H9 (cell line): ENCODE measurements around the gene GTF2B. TPM values are rescaled to one million over a fixed set of nuclear protein-coding genes. Genes with fewer than 3 reads are reported as not detected.

Experiments used
- DNase-seq: peaks from one replicate; pipeline ENCODE4 v3.0.0-alpha.2; 2017
- H2AFZ ChIP-seq: one replicate; pipeline ENCODE4 v1.6.1; 2013; ENCODE audit warnings: mild to moderate bottlenecking, low read length, control low read depth, moderate library complexity
- H2AK5ac ChIP-seq: 2 replicates; pipeline ENCODE4 v1.6.1; 2013; ENCODE audit warnings: low read length, control low read depth, mixed read lengths; ENCODE audit not compliant: insufficient read length
- H2BK120ac ChIP-seq: one replicate; pipeline ENCODE4 v1.6.1; 2013; ENCODE audit warnings: low read depth, mild to moderate bottlenecking, low read length, control low read depth, inconsistent platforms; ENCODE audit not compliant: poor library complexity, severe bottlenecking
- H2BK12ac ChIP-seq: 2 replicates; pipeline ENCODE4 v1.6.1; 2013; ENCODE audit warnings: low read length, control low read depth, mixed read lengths, low read depth; ENCODE audit not compliant: insufficient read length
- H2BK15ac ChIP-seq: 2 replicates; pipeline ENCODE4 v1.6.1; 2013; ENCODE audit warnings: low read depth, low read length, control low read depth
- H2BK20ac ChIP-seq: one replicate; pipeline ENCODE4 v1.6.1; 2013; ENCODE audit warnings: low read depth, mild to moderate bottlenecking, low read length, control low read depth, inconsistent platforms; ENCODE audit not compliant: poor library complexity, severe bottlenecking
- H2BK5ac ChIP-seq: 2 replicates; pipeline ENCODE4 v1.6.1; 2013; ENCODE audit warnings: low read length, control low read depth, mixed read lengths; ENCODE audit not compliant: insufficient read length
- H3K14ac ChIP-seq: 2 replicates; pipeline ENCODE4 v1.6.1; 2013; ENCODE audit warnings: low read length, control low read depth; ENCODE audit not compliant: insufficient read depth
- H3K18ac ChIP-seq: 2 replicates; pipeline ENCODE4 v1.6.1; 2013; ENCODE audit warnings: low read depth, mild to moderate bottlenecking, mixed read lengths, low read length, control low read depth; ENCODE audit not compliant: insufficient read length
- H3K23ac ChIP-seq: 2 replicates; pipeline ENCODE4 v1.6.1; 2013; ENCODE audit warnings: low read length, control low read depth, mixed read lengths, low read depth; ENCODE audit not compliant: insufficient read length
- H3K23me2 ChIP-seq: 2 replicates; pipeline ENCODE4 v1.6.1; 2013; ENCODE audit warnings: low read depth, mild to moderate bottlenecking, mixed read lengths, low read length, control low read depth; ENCODE audit not compliant: insufficient read length, poor library complexity, severe bottlenecking
- H3K27ac ChIP-seq: 2 replicates; pipeline ENCODE4 v1.5.1; 2013; ENCODE audit warnings: low read length, control low read depth, mixed read lengths, low read depth; ENCODE audit not compliant: insufficient read length
- H3K27me3 ChIP-seq: 2 replicates; pipeline ENCODE4 v1.6.1; 2013; ENCODE audit warnings: low read length, control low read depth, inconsistent platforms; ENCODE audit not compliant: insufficient read depth
- H3K4ac ChIP-seq: 2 replicates; pipeline ENCODE4 v1.6.1; 2013; ENCODE audit warnings: low read depth, mild to moderate bottlenecking, control low read depth, inconsistent platforms, low read length, moderate library complexity
- H3K4me1 ChIP-seq: 2 replicates; pipeline ENCODE4 v1.6.1; 2013; ENCODE audit warnings: low read length, control low read depth, inconsistent platforms; ENCODE audit not compliant: insufficient read depth
- H3K4me2 ChIP-seq: 2 replicates; pipeline ENCODE4 v1.6.1; 2013; ENCODE audit warnings: low read length, control low read depth, mixed read lengths; ENCODE audit not compliant: insufficient read length, insufficient read depth
- H3K56ac ChIP-seq: 2 replicates; pipeline ENCODE4 v1.6.1; 2013; ENCODE audit warnings: low read depth, mild to moderate bottlenecking, mixed read lengths, low read length, control low read depth; ENCODE audit not compliant: insufficient read length
- H3K79me1 ChIP-seq: 2 replicates; pipeline ENCODE4 v1.6.1; 2013; ENCODE audit warnings: low read depth, mild to moderate bottlenecking, moderate library complexity, low read length, control low read depth, inconsistent platforms; ENCODE audit not compliant: insufficient read depth, poor library complexity, severe bottlenecking
- H3K79me2 ChIP-seq: 2 replicates; pipeline ENCODE4 v1.6.1; 2013; ENCODE audit warnings: low read length, control low read depth, inconsistent platforms; ENCODE audit not compliant: insufficient read depth
- H3K9ac ChIP-seq: 2 replicates; pipeline ENCODE4 v1.6.1; 2013; ENCODE audit warnings: low read length, control low read depth, mixed read lengths; ENCODE audit not compliant: insufficient read length; ENCODE audit errors: extremely low read depth
- H3K9me3 ChIP-seq: one replicate; pipeline ENCODE4 v1.6.1; 2013; ENCODE audit warnings: low read depth, low read length, inconsistent platforms; ENCODE audit not compliant: control insufficient read depth
- H3T11ph ChIP-seq: one replicate; pipeline ENCODE4 v1.6.1; 2013; ENCODE audit warnings: mild to moderate bottlenecking, low read length, control low read depth, inconsistent platforms
- H4K20me1 ChIP-seq: one replicate; pipeline ENCODE4 v1.6.1; 2013; ENCODE audit not compliant: control insufficient read depth, insufficient read length, insufficient read depth
- H4K5ac ChIP-seq: 2 replicates; pipeline ENCODE4 v1.6.1; 2013; ENCODE audit warnings: low read depth, mild to moderate bottlenecking, mixed read lengths, low read length, control low read depth; ENCODE audit not compliant: insufficient read length
- H4K8ac ChIP-seq: replicated peaks from 2 replicates; pipeline ENCODE4 v1.6.1; 2013; ENCODE audit warnings: low read length, control low read depth, mixed read lengths, low read depth; ENCODE audit not compliant: insufficient read length
- H4K91ac ChIP-seq: 2 replicates; pipeline ENCODE4 v1.6.1; 2013; ENCODE audit warnings: low read depth, mild to moderate bottlenecking, moderate library complexity, mixed read lengths, low read length, control low read depth; ENCODE audit not compliant: insufficient read length
- H3K27ac Mint-ChIP-seq, 3 experiments: 2 replicates in 2 of 3; 3 replicates in 1 of 3; pipeline ENCODE4 v1.8.0; 2020 to 2021; ENCODE audit warnings: mixed read lengths in 3 of 3, mild to moderate bottlenecking in 1 of 3, moderate library complexity in 1 of 3
- H3K27me3 Mint-ChIP-seq: 2 replicates; pipeline ENCODE4 v1.8.0; 2021; ENCODE audit warnings: low read depth, mild to moderate bottlenecking, moderate library complexity, mixed read lengths
- H3K36me3 Mint-ChIP-seq, 3 experiments: 2 replicates in 2 of 3; 3 replicates in 1 of 3; pipeline ENCODE4 v1.8.0; 2020 to 2021; ENCODE audit warnings: low read depth in 3 of 3, mixed read lengths in 3 of 3; ENCODE audit not compliant: insufficient read depth in 1 of 3
- H3K4me1 Mint-ChIP-seq, 2 experiments: 2 replicates each; pipeline ENCODE4 v1.8.0; 2020; ENCODE audit warnings: mixed read lengths in 2 of 2
- H3K4me3 Mint-ChIP-seq, 2 experiments: 2 replicates in 1 of 2; 3 replicates in 1 of 2; pipeline ENCODE4 v1.8.0; 2020 to 2021; ENCODE audit warnings: mild to moderate bottlenecking in 2 of 2, mixed read lengths in 2 of 2, moderate library complexity in 1 of 2
- H3K9me3 Mint-ChIP-seq, 2 experiments: 2 replicates in 1 of 2; 3 replicates in 1 of 2; pipeline ENCODE4 v1.8.0; 2020; ENCODE audit warnings: mild to moderate bottlenecking in 2 of 2, mixed read lengths in 2 of 2, moderate library complexity in 1 of 2
- WGBS: extraction: QIAGEN DNeasy Blood & Tissue Kit; methylation state at CpG from one replicate; pipeline ENCODE4 v1.1.7; 2013; ENCODE audit warnings: missing lambda C conversion rate, low lambda C conversion rate, mixed read lengths; ENCODE audit not compliant: insufficient read length; ENCODE audit errors: extremely low coverage; 5-methylcytosine and 5-hydroxymethylcytosine counted together
- total RNA-seq: library from RNA; stranded (reverse); gene quantifications from 2 replicates; pipeline ENCODE4 v1.2.1, GENCODE V29; 2021
- TF ChIP-seq, protein P1 (sequence below): fragments of 200-600 bp; sonication (generic); conservative IDR thresholded peaks from 3 replicates; pipeline ENCODE4 v1.8.0; 2021; ENCODE audit warnings: antibody characterized with exemption, mild to moderate bottlenecking

The GTF2B gene
- total RNA-seq, 1 experiment from 2014 or later, result 23.2 TPM

DNA sequence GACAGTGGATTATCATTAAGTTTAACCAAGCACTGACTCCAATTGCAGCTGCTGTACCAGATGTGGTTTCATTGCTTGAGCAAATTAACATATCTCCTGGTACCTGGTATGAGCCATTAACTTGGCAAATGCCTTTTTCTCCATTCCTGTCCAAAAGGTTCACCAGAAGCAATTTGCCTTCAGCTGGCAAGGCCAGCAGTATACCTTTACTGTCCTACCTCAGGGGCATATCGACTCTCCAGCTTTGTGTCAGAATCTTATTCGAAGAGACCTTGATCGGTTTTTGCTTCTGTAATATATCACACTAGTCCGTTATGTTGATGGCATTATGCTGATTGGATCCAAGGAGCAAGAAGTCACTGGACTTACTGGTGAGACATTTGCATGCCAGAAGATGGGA, 9.5 kb upstream of the GTF2B start:
- Histone ChIP-seq H4K91ac (no peak overlapping the region), H2BK20ac (no peak overlapping the region), H3K4me1 (no peaks in the 10 kb centered on the region), H3K4ac (no peak overlapping the region), H3K4me2 (no peak overlapping the region), H4K5ac (no peak overlapping the region), H3K56ac (no peak overlapping the region), H2BK120ac (no peak overlapping the region), H2BK5ac (no peak overlapping the region), H3K27me3 (no peaks in the 10 kb centered on the region), H3K18ac (no peak overlapping the region), H2AK5ac (no peak overlapping the region), H2AFZ (no peak overlapping the region), H3K79me1 (no peaks in the 10 kb centered on the region), H2BK12ac (no peak overlapping the region), H2BK15ac (no peak overlapping the region), H3K79me2 (no peaks in the 10 kb centered on the region), H3K23ac (no peak overlapping the region), H3K27ac (no peak overlapping the region), H3K9ac (no peak overlapping the region), H3K14ac (no peak overlapping the region), H4K8ac (no peak overlapping the region), H3K23me2 (no peaks in the 10 kb centered on the region), H3T11ph (no peak overlapping the region), H3K9me3 (no peaks in the 10 kb centered on the region), H4K20me1 (no peaks in the 10 kb centered on the region)
- no peak overlapping the region; a peak in 1 of 7 replicates for H3K27ac Mint-ChIP-seq
- H3K36me3 Mint-ChIP-seq, result no peaks in the 10 kb centered on the region
- no peak overlapping the region for H3K4me3 Mint-ChIP-seq
- WGBS, result no CpG with 5 or more reads among the region's 4 CpGs
- TF ChIP-seq, protein P1, sequence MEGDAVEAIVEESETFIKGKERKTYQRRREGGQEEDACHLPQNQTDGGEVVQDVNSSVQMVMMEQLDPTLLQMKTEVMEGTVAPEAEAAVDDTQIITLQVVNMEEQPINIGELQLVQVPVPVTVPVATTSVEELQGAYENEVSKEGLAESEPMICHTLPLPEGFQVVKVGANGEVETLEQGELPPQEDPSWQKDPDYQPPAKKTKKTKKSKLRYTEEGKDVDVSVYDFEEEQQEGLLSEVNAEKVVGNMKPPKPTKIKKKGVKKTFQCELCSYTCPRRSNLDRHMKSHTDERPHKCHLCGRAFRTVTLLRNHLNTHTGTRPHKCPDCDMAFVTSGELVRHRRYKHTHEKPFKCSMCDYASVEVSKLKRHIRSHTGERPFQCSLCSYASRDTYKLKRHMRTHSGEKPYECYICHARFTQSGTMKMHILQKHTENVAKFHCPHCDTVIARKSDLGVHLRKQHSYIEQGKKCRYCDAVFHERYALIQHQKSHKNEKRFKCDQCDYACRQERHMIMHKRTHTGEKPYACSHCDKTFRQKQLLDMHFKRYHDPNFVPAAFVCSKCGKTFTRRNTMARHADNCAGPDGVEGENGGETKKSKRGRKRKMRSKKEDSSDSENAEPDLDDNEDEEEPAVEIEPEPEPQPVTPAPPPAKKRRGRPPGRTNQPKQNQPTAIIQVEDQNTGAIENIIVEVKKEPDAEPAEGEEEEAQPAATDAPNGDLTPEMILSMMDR, result no peak
- DNase-seq, result no peak
- no peaks in the 10 kb centered on the region for H3K27me3 Mint-ChIP-seq
- H3K9me3 Mint-ChIP-seq, result no peaks in the 10 kb centered on the region
- no peaks in the 10 kb centered on the region; a peak in 1 of 4 replicates for H3K4me1 Mint-ChIP-seq
